Gastroesophageal sphincter (tissue), 4 donors: ENCODE data around the gene MT4. TPM values are rescaled to one million over a fixed set of nuclear protein-coding genes. Genes with fewer than 3 reads are reported as not detected.

Experiments
- ATAC-seq: fragments of 150-250 bp; one replicate; pipeline ENCODE4 v1.9.1; 2016; ENCODE audit warnings: mild to moderate bottlenecking, moderate library complexity
- H3K27ac ChIP-seq, 4 donors: fragments of 200-600 bp; sonication (generic) in 3 of 4; 1 replicate in 3 of 4; 2 replicates in 1 of 4; pipeline ENCODE4 v1.5.1; 2016 to 2019
- H3K27me3 ChIP-seq: fragments of 200-600 bp; sonication (generic); one replicate; pipeline ENCODE4 v1.5.1; 2019
- H3K36me3 ChIP-seq, 2 donors: fragments of 200-600 bp; sonication (generic); one replicate each; pipeline ENCODE4 v1.5.1; 2019; ENCODE audit warnings: control low read depth in 1 of 2
- H3K4me1 ChIP-seq, 3 donors: fragments of 200-600 bp; sonication (generic); 1 replicate in 2 of 3; 2 replicates in 1 of 3; pipeline ENCODE4 v1.5.1; 2016 to 2019; ENCODE audit warnings: control low read depth in 2 of 3
- H3K4me3 ChIP-seq, 2 donors: fragments of 200-600 bp; sonication (generic); one replicate each; pipeline ENCODE4 v1.5.1; 2019; ENCODE audit warnings: mild to moderate bottlenecking in 1 of 2, moderate library complexity in 1 of 2
- H3K9me3 ChIP-seq, 3 donors: fragments of 200-600 bp; sonication (generic); one replicate each; pipeline ENCODE4 v1.5.1; 2017 to 2019; ENCODE audit warnings: control low read depth in 2 of 3
- EP300 ChIP-seq: sonication (generic); formaldehyde crosslinking; IDR thresholded peaks from one replicate; pipeline ENCODE4 v1.6.1; 2017; ENCODE audit warnings: antibody characterized with exemption, mild to moderate bottlenecking
- POLR2A ChIP-seq, 2 donors: fragments of 450-650 bp; IDR thresholded peaks; one replicate each; pipeline ENCODE4 v1.6.1; 2017; ENCODE audit warnings: antibody characterized with exemption in 2 of 2, mild to moderate bottlenecking in 2 of 2, moderate library complexity in 1 of 2
- POLR2AphosphoS5 ChIP-seq: sonication (generic); formaldehyde crosslinking; IDR thresholded peaks from one replicate; pipeline ENCODE4 v1.6.1; 2017; ENCODE audit warnings: antibody characterized with exemption
- WGBS, 2 donors: methylation state at CpG; one replicate each; pipeline ENCODE4 v1.1.5; 2018; ENCODE audit warnings: low coverage in 1 of 2; 5-methylcytosine and 5-hydroxymethylcytosine counted together
- total RNA-seq, 4 donors: library from RNA; depleted of rRNA; stranded (reverse); fragments of >200 nt; gene quantifications; one replicate each; pipeline ENCODE4 v1.1.0, GENCODE V29; 2016
- TF ChIP-seq, protein P1 (sequence below), 4 experiments: fragments of 200-600 bp in 2 of 4; fragments of 450-650 bp in 2 of 4; sonication (generic) in 1 of 4; IDR thresholded peaks; one replicate each; pipeline ENCODE4 v1.5.1; 2017 to 2019; ENCODE audit warnings: antibody characterized with exemption in 4 of 4, mild to moderate bottlenecking in 2 of 4, moderate library complexity in 2 of 4

Gene MT4
- total RNA-seq, 4 donors from 2014 or later, result not detected

- Histone ChIP-seq H3K4me3 (no peak overlapping the region), H3K4me1 (peaks cover 0 to 44% (median 15%) of the 10 kb centered on the region in 3 donors), H3K27me3 (no peaks in the 10 kb centered on the region), H3K36me3 (no peaks in the 10 kb centered on the region), H3K9me3 (no peaks in the 10 kb centered on the region), H3K27ac (peak overlapping the region in 2 of 4 donors; percentile 90 to 92)
- TF ChIP-seq EP300 (no peak), POLR2AphosphoS5 (no peak), POLR2A (IDR thresholded peaks at IDR 0.05) (no peak)
- TF ChIP-seq, protein P1, sequence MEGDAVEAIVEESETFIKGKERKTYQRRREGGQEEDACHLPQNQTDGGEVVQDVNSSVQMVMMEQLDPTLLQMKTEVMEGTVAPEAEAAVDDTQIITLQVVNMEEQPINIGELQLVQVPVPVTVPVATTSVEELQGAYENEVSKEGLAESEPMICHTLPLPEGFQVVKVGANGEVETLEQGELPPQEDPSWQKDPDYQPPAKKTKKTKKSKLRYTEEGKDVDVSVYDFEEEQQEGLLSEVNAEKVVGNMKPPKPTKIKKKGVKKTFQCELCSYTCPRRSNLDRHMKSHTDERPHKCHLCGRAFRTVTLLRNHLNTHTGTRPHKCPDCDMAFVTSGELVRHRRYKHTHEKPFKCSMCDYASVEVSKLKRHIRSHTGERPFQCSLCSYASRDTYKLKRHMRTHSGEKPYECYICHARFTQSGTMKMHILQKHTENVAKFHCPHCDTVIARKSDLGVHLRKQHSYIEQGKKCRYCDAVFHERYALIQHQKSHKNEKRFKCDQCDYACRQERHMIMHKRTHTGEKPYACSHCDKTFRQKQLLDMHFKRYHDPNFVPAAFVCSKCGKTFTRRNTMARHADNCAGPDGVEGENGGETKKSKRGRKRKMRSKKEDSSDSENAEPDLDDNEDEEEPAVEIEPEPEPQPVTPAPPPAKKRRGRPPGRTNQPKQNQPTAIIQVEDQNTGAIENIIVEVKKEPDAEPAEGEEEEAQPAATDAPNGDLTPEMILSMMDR (IDR thresholded peaks at IDR 0.05), result no peak
- WGBS, 2 donors, result 89 to 100% methylated on average over 1 to 3 of the region's 4 CpGs
- ATAC-seq, result no peak
Measured at GRCh38 chr16:56604966-56605365, 40.1 kb downstream of the MT4 start.

DNA sequence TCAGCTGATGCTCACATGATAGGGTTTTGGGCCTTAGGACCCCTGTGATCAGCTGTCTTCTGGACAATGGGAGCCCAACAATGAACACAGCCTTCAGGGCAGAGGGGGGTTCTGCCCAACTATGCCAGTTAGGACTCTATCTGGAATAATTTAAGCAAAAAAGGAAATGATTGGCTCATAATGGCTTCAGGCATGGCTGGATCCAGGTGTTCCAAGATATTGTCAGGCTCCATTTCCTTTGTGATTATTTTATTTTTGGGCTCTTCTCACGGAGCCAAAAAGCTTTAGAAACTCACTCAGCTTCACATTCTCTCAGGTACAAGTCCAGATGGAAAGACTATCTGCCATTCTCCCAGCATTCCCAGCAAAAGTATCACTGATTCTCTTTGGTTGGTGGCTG, 40.6 kb downstream of the MT4 start:
- H3K27me3 ChIP-seq, result no peaks in the 10 kb centered on the region
- no peaks in the 10 kb centered on the region for H3K9me3 ChIP-seq
- WGBS, 2 donors, result 77 to 88% methylated on average over 1 of the region's 1 CpG
- H3K4me3 ChIP-seq, result no peak overlapping the region
- no peak for ATAC-seq
- H3K4me1 ChIP-seq, result peaks cover 0 to 49% (median 20%) of the 10 kb centered on the region in 3 donors
- no peaks in the 10 kb centered on the region for H3K36me3 ChIP-seq
- H3K27ac ChIP-seq, result peak overlapping the region; percentile 59 to 92 (median 88)
- TF ChIP-seq POLR2AphosphoS5 (no peak), EP300 (no peak), POLR2A (IDR thresholded peaks at IDR 0.05) (no peak)
- TF ChIP-seq, protein P1 (IDR thresholded peaks at IDR 0.05), result no peak

DNA sequence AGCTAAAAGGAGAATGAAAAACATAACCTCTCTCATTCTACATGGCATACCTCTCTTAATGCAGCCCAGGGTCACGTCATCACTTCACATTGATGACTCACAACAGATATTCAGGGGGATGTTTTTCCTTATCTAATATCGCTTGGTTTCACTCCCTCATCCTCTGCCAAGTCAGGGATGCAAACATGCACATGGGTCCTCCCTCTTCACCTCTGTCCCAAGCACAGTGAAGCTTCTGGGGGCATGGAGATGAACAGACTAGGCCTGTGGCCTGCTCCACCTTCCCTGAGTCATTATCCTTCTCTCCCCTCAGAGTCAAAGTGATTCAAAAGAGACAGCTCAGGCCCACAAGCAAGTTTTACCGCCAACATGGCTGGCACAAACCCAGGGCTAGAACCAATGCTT, 41.2 kb downstream of the MT4 start:
- 74 to 78% methylated on average over 1 to 2 of the region's 3 CpGs for WGBS, 2 donors
- H3K9me3 ChIP-seq, result no peaks in the 10 kb centered on the region
- no peaks in the 10 kb centered on the region for H3K27me3 ChIP-seq
- H3K4me3 ChIP-seq, result no peak overlapping the region
- no peaks in the 10 kb centered on the region for H3K36me3 ChIP-seq
- H3K4me1 ChIP-seq, result peaks cover 0 to 55% (median 24%) of the 10 kb centered on the region in 3 donors
- TF ChIP-seq POLR2AphosphoS5, result no peak
- no peak for TF ChIP-seq EP300
- TF ChIP-seq, protein P1 (IDR thresholded peaks at IDR 0.05), result no peak
- no peak for ATAC-seq
- H3K27ac ChIP-seq, result peak overlapping the region; percentile 59 to 92 (median 88)

DNA sequence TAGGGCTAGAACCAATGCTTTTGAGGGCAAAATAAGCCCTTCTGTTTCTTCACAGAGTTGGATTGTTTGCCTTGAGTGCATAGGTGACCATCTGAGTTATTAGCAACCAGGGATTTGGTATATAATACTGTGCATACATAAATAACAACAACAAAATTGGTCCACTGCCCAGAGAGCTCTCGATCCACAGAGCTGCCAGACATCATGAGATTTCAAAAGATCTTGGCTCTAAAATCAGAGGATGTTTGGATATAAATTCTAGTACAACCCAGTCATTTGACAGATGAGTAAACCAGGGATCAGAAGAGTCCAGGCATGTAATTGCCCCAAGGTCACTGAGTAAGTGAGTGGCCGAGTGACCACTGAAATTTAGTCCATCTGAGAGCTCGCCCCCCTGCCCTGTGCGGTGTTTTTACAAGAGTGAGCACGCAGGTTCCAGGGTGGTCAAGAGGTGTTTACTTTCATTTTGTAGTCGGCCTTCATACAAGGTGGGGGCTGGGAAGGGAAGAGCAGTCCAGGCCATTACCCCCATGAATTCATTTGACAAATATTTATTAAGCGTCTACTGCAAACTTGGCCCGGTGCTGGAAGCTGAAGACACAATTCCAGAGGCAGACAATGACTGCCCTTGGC, 41.7 kb downstream of the MT4 start:
- peak; percentile 31 for ATAC-seq
- TF ChIP-seq, protein P1 (IDR thresholded peaks at IDR 0.05), result no peak
- TF ChIP-seq EP300 (no peak), POLR2A (IDR thresholded peaks at IDR 0.05) (no peak), POLR2AphosphoS5 (peak; percentile 79)

DNA sequence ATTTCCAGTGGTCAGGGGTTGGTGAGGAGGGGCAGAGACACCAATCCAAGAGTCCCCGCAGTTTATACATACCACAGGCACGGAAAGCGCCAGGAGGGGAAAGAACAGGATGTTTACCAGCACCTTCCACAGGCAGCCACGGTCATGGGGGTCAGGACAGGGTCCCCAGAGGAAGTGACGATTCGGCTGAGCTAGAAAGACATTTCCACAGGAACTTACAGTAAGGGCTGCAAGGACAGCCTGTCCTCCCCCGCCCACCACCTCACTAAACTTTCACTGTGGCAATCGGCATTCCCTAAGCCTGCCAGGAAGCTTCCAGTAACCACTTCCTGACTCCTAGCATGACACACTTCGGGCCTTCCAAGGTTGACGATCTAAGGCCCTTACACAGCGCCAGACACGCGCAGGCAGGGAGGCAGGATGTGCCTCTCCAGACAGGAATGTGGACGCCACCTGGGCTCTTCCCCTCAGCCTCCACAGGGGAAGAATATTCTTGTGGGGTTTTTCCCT, 42.3 kb downstream of the MT4 start:
- Histone ChIP-seq H3K27ac (peak overlapping the region; percentile 59 to 92 (median 88)), H3K9me3 (no peaks in the 10 kb centered on the region), H3K4me3 (peak overlapping the region in 1 of 2 donors; percentile 5), H3K4me1 (peaks cover 0 to 63% (median 26%) of the 10 kb centered on the region in 3 donors), H3K36me3 (no peaks in the 10 kb centered on the region), H3K27me3 (no peaks in the 10 kb centered on the region)
- ATAC-seq, result peak; percentile 58
- TF ChIP-seq EP300 (peak; percentile 72), POLR2A (IDR thresholded peaks at IDR 0.05) (no peak), POLR2AphosphoS5 (peak; percentile 99)
- TF ChIP-seq, protein P1 (IDR thresholded peaks at IDR 0.05), result no peak
- 50 to 66% methylated on average over 5 to 8 of the region's 14 CpGs for WGBS, 2 donors

More for the DNA sequence above, 41.7 kb downstream of the MT4 start:
- Histone ChIP-seq H3K27me3 (no peaks in the 10 kb centered on the region), H3K9me3 (no peaks in the 10 kb centered on the region), H3K4me3 (peak overlapping the region in 1 of 2 donors; percentile 5), H3K27ac (peak overlapping the region; percentile 59 to 92 (median 88)), H3K36me3 (no peaks in the 10 kb centered on the region), H3K4me1 (peaks cover 0 to 60% (median 26%) of the 10 kb centered on the region in 3 donors)
- 22 to 45% methylated on average over 6 to 7 of the region's 8 CpGs for WGBS, 2 donors
